ENCODE data around the gene LHB.
A peak's percentile ranks its signal among the peaks of the same experiment; 100 is the strongest.

Gene LHB

DNA sequence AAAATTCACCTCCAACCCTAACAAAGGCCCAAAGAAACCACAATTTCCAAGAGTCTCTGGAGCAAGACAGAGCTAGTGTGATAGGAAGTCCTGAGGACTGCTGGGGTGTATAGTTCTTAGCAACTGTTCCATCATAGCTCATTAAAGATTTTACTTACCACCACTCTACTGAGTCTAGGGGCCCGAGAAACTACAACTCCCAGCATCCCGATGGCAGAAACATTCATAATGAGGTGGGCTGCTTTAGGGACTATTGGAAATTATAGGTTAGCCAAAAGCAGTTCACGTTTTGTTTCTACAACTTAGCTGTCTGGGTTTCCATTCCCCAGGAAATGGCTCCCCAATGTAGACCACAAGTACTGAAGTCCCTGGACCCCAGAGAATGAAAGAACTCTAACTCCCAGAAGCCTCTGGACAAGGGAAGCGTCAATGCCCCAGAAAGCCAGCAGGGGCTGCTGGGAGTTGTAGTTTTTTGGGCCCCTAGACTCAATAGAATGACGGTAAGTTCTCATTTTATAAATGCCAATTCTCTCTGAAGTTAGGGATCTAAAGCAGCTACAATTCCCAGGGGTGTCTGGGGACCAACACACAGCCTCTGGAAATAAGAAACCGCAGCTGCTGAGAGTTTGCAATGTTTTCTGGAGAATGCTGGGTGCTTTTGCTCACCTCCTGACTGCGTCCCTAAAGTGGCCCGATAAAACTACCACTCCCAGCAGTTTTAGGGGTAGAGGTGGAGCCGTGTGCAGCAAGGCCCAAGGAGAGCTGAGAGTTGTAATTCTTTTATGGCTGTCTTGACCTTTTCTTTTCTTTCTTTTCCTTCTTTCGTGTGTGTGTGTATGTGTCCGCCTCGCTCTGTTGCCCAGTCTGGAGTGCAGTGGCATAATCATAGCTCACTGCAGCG lies 40.7 kb downstream of the LHB start:
- no peaks in the 10 kb centered on the region for H3K27me3 ChIP-seq (ENCODE audit: insufficient read depth, poor library complexity, severe bottlenecking)
- TF ChIP-seq GABPA (IDR thresholded peaks at IDR 0.05; ENCODE audit: low read depth), result no peak
- TF ChIP-seq, protein P1, sequence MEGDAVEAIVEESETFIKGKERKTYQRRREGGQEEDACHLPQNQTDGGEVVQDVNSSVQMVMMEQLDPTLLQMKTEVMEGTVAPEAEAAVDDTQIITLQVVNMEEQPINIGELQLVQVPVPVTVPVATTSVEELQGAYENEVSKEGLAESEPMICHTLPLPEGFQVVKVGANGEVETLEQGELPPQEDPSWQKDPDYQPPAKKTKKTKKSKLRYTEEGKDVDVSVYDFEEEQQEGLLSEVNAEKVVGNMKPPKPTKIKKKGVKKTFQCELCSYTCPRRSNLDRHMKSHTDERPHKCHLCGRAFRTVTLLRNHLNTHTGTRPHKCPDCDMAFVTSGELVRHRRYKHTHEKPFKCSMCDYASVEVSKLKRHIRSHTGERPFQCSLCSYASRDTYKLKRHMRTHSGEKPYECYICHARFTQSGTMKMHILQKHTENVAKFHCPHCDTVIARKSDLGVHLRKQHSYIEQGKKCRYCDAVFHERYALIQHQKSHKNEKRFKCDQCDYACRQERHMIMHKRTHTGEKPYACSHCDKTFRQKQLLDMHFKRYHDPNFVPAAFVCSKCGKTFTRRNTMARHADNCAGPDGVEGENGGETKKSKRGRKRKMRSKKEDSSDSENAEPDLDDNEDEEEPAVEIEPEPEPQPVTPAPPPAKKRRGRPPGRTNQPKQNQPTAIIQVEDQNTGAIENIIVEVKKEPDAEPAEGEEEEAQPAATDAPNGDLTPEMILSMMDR (IDR thresholded peaks at IDR 0.05; ENCODE audit: insufficient read depth, low read length), result no peak
- no peak for TF ChIP-seq POLR2AphosphoS5 (IDR thresholded peaks at IDR 0.05; ENCODE audit: low read depth)
- TF ChIP-seq SPI1 (IDR thresholded peaks at IDR 0.05; ENCODE audit: borderline replicate concordance, low read depth), result no peak
- TF ChIP-seq, protein P2, sequence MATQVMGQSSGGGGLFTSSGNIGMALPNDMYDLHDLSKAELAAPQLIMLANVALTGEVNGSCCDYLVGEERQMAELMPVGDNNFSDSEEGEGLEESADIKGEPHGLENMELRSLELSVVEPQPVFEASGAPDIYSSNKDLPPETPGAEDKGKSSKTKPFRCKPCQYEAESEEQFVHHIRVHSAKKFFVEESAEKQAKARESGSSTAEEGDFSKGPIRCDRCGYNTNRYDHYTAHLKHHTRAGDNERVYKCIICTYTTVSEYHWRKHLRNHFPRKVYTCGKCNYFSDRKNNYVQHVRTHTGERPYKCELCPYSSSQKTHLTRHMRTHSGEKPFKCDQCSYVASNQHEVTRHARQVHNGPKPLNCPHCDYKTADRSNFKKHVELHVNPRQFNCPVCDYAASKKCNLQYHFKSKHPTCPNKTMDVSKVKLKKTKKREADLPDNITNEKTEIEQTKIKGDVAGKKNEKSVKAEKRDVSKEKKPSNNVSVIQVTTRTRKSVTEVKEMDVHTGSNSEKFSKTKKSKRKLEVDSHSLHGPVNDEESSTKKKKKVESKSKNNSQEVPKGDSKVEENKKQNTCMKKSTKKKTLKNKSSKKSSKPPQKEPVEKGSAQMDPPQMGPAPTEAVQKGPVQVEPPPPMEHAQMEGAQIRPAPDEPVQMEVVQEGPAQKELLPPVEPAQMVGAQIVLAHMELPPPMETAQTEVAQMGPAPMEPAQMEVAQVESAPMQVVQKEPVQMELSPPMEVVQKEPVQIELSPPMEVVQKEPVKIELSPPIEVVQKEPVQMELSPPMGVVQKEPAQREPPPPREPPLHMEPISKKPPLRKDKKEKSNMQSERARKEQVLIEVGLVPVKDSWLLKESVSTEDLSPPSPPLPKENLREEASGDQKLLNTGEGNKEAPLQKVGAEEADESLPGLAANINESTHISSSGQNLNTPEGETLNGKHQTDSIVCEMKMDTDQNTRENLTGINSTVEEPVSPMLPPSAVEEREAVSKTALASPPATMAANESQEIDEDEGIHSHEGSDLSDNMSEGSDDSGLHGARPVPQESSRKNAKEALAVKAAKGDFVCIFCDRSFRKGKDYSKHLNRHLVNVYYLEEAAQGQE (IDR thresholded peaks at IDR 0.05; ENCODE audit: insufficient replicate concordance, low read depth), result no peak
- DNase-seq (ENCODE audit: low read depth in 1 of 2, low spot score in 1 of 2), result no peak
- H3K27ac ChIP-seq (replicated peaks), result no peak overlapping the region
- H3K4me3 ChIP-seq (replicated peaks; ENCODE audit: insufficient read depth, low read length), result no peak overlapping the region

DNA sequence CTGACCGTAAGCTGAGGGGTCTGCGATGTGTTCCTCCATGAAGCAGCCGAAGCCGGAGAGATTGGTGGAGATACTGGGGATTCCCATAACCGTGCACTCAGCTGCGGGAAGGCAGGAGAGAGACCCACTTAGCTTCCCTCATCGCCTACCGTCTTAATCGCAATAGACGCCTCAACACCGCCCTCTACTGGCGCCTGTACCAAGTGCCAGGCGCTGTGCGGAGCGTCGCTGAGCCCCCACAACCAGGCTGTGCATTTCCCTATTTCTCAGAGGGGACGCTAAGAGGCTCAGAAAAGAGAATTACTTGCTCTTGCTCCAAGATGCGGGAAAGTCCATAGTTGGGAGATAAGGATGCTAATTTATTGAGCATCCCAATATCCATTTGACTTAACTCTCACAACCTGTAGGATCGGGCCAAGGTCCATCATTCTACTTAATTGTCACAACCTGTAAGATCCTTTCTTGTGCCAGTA lies 45.9 kb downstream of the LHB start:
- H3K27me3 ChIP-seq (ENCODE audit: insufficient read depth, poor library complexity, severe bottlenecking), result no peaks in the 10 kb centered on the region
- H3K27ac ChIP-seq (replicated peaks), result no peak overlapping the region
- peak in 1 of 2 experiments; percentile 79 for DNase-seq (ENCODE audit: low read depth in 1 of 2, low spot score in 1 of 2)
- no peak overlapping the region for H3K4me3 ChIP-seq (replicated peaks; ENCODE audit: insufficient read depth, low read length)
- TF ChIP-seq POLR2AphosphoS5 (IDR thresholded peaks at IDR 0.05; ENCODE audit: low read depth) (no peak), GABPA (IDR thresholded peaks at IDR 0.05; ENCODE audit: low read depth) (no peak), SPI1 (IDR thresholded peaks at IDR 0.05; ENCODE audit: borderline replicate concordance, low read depth) (peak; percentile 82)
- TF ChIP-seq, protein P1 (IDR thresholded peaks at IDR 0.05; ENCODE audit: insufficient read depth, low read length), result peak; percentile 91
- TF ChIP-seq, protein P2 (IDR thresholded peaks at IDR 0.05; ENCODE audit: insufficient replicate concordance, low read depth), result no peak

DNA sequence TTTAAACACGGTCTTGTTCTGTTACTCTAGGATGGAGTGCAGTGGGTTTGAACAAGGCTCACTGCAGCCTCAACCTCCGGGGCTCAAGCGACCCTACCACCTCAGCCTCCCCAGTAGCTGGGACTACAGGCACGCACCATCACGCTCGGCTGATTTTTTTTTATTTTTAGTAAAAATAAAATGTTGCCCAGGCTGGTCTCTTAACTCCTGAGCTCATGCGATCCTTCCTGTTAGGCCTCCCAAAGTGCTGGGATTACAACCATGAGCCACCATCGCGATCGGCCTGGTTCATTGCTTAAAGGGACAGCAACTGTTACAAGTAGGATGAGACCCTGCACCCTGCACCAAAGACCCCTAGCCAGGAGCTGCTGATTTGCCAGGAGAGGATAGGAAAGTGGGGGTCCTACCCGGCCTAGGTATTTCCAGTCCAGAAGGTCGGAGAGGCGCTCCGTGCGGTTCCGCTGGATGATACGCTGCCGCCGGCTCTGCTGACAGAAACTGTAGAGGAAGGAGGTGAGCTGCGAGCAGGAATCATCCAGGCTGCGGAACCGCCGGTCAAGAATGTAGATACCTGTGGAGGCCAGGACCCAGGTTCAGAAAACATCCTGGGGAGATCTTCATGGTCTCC lies 46.6 kb downstream of the LHB start:
- no peak for DNase-seq (ENCODE audit: low read depth in 1 of 2, low spot score in 1 of 2)
- H3K4me3 ChIP-seq (replicated peaks; ENCODE audit: insufficient read depth, low read length), result no peak overlapping the region
- H3K27ac ChIP-seq (replicated peaks), result no peak overlapping the region
- TF ChIP-seq SPI1 (IDR thresholded peaks at IDR 0.05; ENCODE audit: borderline replicate concordance, low read depth) (no peak), POLR2AphosphoS5 (IDR thresholded peaks at IDR 0.05; ENCODE audit: low read depth) (no peak), GABPA (IDR thresholded peaks at IDR 0.05; ENCODE audit: low read depth) (no peak)
- TF ChIP-seq, protein P1 (IDR thresholded peaks at IDR 0.05; ENCODE audit: insufficient read depth, low read length), result no peak
- TF ChIP-seq, protein P2 (IDR thresholded peaks at IDR 0.05; ENCODE audit: insufficient replicate concordance, low read depth), result no peak
- no peaks in the 10 kb centered on the region for H3K27me3 ChIP-seq (ENCODE audit: insufficient read depth, poor library complexity, severe bottlenecking)
